ENCODE data around the gene ZNF354C.
"Not testable (repeated sequence)": the region's sequence is repeated elsewhere in the genome, so short reads cannot be mapped to it uniquely, and the experiment has no call there.

ZNF354C gene

DNA sequence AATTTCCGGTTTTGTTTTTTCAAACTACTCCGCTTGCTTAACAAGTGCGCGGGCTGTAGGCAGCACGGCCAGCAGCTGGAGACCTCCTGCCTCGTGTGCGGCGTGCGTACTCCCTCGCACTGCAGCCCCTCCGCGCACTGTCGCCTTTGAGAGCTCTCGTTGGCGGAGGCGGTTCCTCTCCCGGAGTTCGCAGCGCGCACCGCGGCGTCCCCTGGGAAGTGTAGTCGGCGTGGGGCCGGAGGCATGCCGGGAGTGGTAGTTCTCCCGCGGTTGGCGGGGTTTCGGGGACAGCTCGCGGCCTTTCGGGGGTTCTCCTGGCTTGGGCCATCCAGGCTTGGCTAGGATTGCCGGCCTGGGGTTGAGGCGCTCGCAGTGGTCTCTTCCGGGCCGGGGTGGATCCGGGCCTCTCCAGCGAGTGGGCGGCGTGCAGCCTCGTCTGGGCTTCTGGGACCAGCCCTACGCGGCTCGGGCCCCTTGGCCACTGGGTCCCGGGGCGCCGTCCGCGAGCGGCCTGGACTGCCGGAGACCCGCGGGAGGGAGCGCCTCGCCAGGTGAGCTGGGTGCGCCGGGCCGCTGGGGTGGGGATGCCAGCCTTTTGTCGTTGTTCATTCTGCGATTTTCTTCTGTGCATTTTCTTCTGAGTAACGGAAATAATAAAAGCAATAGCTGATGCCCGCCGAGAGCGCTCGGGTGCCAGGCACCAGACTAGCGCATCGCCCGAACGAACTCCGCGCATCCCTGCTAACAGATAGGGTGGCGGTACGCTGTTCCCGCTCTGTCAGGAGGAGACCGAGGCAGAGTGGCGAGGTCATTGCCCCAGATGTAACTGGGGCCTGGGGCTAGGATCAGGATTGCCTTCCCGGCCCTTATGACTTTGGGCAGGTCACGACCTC lies at the start of gene ZNF354C:
Gene ZNF354C (plus strand): TSS at position 258 of the 893 bp plus-strand sequence. CDS start 1,696 bp downstream, outside the sequence.
- DNase-seq (ENCODE audit: low read depth), result peak; percentile 65

DNA sequence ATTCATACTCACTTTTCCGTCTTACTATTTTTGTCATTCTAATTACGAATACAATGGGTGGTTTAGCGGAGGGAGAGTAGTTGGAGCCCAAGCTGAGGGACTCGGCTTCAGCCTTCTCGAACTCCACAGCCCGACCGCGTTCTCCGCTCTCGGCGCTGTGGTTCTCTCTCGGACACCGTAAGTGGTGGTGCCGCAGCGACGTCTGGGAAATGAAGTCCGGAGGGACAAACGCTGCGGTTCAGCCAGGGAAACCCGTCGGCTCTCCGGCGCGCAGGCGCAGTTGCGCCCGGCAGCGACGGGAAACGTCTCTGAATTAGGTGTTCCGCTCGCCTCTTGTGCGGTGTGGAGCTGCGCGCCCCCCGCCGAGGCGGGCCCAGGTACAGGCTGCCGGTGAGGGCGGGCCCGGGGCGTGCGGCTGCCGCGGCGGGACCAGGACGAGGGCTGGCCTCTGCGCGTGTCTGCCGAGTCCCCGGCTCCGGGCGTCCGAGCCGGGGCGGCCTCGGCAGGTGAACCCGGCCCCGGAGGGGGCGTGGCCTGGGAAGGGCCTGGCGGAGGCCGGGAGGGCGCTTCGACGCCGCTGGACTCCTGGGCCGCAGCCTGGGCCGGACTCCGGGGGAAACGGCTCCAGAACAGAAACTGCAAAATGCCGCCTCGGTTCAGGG lies 36.5 kb upstream of the ZNF354C start, which contains the start of gene ZNF879:
Gene ZNF879 (plus strand): TSS at position 277 of the 662 bp plus-strand sequence. CDS start 1,201 bp downstream, outside the sequence.
- DNase-seq (ENCODE audit: low read depth), result peak; percentile 84

DNA sequence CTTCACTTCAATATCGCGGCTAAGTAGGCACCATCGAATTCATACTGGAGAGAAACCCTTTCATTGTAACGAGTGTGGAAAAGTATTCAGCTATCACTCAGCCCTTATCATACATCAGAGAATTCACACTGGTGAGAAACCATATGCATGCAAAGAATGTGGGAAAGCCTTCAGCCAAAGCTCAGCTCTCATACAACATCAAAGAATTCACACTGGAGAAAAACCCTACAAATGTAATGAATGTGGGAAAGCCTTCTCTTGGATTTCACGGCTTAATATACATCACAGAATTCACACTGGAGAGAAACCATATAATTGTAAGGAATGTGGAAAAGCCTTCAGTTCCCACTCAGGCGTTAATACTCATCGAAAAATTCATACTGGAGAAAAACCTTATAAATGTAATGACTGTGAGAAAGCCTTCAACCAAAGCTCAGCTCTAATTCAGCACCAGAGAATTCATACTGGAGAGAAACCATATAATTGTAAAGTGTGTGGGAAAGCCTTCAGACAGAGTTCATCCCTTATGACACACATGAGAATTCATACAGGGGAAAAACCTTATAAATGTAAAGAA lies 27.1 kb upstream of the ZNF354C start:
- DNase-seq (ENCODE audit: low read depth), result no peak

DNA sequence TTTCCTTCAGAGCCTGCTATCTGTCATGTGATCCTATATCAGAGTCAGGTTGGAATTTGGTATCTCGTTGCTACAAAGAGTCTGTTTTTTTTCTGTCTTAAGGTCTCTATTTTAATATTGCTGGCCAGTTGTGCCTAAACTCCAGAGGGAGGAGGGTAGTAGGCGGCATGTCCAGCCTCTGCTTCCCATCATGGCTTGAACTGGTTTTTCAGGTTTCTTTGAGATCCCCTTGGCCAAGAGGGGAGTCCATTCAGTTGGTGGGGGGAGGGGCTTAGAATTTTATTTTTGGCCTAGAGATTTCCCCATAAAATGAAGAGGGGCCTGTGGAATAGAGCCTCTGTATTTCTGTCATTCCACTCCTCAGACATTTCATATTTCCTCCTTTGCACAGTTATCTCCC lies 15.4 kb upstream of the ZNF354C start:
- DNase-seq (ENCODE audit: low read depth), result no peak

DNA sequence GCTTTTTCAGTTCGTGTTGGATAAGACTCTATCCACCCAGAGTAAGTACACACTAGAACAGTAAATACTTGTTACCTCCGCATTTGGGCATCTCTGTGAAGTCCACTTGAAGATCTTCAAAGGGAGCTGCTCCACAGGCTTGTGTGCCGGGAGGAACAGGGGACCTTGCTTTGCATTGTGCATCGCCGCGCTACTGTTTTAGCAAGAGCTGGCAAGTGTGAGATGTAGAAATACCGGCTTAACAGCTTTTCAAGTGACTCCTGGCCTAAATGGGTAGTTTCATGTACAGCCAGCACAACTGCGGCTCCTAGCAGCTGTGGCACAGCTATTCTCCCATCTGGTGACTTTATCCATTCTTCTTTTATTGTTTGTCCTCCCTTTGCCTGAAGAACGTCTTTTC lies 8.4 kb upstream of the ZNF354C start:
- DNase-seq (ENCODE audit: low read depth), result no peak

DNA sequence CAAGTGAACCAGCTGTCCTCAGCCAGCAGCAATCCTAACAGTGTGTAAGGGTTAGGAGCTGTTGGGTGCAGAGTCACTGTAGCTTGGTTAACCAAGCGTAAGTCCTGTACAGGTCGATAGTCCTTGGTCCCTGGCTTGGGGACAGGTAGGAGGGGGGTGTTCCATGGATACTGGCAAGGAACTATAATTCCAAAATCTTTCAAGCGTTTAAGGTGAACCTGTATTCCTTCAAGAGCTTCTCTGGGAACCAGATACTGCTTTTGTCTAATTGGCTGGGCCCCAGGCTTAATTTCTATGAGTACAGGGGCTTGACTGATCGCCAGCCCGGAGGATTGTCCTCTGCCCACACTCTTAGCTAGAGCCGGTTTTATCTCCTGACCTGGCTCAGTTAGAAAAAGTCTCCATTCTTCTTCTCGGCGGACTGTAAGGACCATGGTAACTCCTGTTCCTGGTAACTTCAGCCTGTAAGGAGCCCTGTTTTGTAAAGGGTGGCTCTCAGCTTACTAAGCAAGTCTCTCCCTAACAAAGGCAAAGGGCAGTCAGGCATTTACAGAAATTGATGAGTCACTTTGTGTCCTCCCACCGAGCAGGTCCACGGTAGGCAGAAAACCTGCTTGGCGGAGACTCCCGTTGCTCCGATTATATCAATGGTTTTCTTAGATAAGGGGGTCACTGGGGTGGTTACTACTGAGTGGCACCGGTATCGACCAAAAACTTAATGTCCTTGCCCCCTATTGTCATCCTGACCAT lies 6.0 kb upstream of the ZNF354C start:
- no peak for DNase-seq (ENCODE audit: low read depth)

DNA sequence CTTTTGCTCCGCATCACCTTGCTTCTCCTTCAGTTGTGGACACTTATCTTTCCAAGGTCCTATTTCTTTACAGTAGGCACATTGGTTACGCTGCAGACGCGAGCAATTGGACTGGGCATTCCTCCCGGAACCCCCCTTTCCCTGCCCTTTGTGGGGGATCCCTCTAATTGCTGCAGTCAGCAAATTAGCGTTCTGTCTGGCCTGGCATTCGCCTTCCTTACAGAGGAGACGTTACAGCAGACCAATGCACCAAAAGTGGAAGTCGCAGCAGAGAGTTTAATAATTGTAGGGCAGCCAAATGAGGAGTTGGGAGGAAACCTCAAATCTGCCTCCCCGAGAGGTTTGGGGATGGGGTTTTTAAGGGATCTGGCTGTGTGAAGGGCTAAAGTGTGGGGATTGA lies 5.3 kb upstream of the ZNF354C start:
- DNase-seq (ENCODE audit: low read depth), result no peak

DNA sequence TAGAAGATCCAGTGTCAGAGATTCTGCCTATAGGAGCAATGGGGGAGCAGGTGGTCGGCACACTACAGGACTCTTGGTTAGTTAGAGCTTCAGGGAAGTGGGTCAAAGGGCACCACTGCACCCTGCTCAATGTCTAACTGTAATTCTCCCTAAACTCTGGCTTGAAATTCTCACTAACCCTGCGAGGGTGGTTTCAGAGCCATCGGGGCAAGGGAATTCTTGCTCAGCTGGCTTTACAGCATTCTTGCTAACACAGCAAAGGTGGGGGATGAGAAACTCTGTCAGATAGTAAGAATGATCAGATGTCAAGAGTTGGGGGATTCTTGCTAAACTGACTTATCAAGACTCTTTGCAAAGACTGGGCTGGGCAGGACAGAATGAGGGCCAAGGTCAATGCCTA lies 4.7 kb upstream of the ZNF354C start:
- DNase-seq (ENCODE audit: low read depth), result no peak

DNA sequence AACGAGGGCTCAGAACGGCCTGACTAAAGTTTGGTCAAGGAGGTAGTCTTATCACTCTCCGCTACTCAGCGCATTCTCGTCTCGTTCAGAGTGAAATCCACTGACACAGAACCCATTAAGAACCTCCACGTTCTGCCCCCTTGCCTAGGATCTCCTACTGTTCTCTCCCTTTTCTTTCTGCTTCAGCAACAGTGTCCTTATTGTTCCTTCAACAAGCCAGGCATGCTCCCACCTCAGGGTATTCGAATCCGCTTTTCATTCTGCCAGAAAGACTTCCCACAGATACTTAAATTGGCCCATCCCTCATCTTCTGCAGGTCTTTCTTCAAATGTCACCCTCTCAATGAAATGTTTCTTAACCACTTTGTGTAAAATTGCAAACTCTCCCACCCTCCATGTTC lies 4.3 kb upstream of the ZNF354C start:
- DNase-seq (ENCODE audit: low read depth), result no peak

DNA sequence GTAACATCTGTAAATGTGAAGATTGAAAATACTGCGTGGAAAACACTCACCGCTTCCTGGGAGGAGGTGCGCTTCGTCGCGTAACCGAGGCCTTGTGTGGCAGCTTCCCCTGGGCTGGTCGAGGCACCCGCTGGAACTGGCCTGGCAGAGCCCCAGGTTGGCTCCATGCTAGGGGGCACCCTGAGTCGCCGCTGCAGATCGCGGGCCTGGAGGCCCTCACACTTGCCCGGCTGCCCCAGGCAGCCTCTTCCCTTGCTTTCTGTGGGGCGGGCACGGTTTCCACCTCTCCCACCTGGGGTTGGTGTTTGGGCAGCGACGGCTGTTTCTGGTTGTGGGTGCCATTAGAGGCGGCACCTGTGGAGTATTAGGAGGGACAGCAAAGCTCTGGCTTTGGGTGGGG lies 852 bp downstream of the ZNF354C start:
- no peak for DNase-seq (ENCODE audit: low read depth)

DNA sequence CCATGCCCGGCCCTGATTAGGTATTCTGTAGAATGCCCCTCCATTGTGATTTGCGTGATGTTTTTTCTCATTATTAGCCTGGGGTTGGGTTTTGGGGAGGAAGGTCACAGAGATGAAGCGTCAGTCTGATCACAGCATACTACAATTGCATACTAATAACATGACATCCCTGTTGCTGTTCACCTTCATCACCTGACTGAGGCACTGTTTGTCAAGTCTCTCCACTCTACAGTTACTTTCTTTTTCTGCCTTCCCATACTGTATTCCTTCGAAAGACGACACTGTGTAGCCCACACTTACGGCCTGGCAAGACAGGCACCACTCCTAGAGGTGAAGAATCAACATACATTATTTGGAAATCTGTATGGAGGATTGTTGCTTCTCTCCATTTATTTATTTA lies 5.5 kb downstream of the ZNF354C start:
- no peak for DNase-seq (ENCODE audit: low read depth)

DNA sequence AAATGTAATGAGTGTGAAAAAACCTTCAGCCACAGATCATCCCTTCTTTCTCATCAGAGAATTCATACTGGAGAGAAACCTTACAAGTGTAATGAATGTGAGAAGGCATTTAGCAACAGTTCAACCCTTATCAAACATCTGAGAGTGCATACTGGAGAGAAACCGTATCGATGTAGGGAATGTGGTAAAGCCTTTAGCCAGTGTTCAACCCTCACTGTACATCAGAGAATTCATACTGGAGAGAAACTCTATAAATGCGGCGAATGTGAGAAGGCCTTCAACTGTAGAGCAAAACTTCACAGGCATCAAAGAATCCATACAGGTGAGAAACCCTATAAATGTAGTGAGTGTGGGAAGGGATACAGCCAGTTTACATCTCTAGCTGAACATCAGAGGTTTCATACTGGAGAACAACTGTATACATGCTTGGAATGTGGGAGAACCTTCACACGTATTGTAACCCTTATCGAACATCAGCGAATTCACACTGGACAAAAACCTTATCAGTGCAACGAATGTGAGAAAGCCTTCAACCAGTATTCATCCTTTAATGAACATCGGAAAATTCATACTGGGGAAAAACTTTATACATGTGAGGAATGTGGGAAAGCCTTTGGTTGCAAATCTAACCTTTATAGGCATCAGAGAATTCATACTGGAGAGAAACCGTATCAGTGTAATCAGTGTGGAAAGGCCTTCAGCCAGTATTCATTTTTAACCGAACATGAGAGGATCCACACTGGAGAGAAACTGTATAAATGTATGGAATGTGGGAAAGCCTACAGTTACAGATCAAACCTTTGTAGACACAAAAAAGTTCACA lies 19.2 kb downstream of the ZNF354C start:
- no peak for DNase-seq (ENCODE audit: low read depth)

DNA sequence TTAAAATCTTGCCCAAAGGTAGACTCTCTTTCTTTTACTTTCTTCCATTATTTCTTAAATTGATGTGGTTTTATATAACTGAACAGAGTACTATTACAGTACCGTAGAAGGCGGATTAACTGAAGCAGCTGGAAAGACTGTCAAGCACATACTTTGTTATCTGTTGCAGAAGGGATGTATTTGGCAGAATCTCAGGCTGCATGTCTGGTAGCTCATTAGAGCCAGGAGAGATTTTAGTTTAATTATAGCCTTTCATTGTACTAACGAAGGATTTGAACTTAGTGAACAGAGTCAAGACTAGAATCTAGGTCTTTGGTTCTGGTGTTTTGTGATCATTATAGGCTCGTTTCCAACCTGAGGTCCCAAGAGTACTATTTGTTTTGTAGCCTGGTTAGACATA lies 20.6 kb downstream of the ZNF354C start:
- DNase-seq (ENCODE audit: low read depth), result no peak

DNA sequence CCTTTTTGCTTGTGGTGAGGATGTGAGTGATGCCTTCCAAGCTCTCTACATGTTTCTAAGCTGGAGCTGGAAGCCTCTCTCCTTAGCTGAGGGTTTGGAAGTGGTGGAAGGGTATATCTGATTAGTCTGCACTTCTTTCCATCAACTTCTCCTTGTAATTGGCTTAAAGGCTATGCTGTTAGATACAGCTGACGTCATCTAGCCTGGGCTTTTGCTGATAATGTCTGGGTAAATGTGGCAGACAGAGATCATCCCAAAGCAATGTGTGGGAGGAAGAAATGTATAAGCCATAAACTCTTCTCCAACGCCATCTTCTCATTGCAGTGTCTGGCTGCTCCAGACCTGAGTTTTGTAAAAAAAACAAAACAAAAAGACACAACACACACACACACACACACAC lies 29.3 kb downstream of the ZNF354C start:
- DNase-seq (ENCODE audit: low read depth), result no peak

DNA sequence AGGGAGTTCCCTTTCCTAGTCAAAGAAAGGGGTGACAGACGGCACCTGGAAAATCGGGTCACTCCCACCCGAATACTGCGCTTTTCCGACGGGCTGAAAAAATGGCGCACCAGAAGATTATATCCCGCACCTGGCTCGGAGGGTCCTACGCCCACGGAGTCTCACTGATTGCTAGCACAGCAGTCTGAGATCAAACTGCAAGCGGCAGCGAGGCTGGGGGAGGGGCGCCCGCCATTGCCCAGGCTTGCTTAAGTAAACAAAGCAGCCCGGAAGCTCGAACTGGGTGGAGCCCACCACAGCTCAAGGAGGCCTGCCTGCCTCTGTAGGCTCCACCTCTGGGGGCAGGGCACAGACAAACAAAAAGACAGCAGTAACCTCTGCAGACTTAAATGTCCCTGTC lies 41.1 kb downstream of the ZNF354C start:
- not testable (repeated sequence) for DNase-seq (ENCODE audit: low read depth)

DNA sequence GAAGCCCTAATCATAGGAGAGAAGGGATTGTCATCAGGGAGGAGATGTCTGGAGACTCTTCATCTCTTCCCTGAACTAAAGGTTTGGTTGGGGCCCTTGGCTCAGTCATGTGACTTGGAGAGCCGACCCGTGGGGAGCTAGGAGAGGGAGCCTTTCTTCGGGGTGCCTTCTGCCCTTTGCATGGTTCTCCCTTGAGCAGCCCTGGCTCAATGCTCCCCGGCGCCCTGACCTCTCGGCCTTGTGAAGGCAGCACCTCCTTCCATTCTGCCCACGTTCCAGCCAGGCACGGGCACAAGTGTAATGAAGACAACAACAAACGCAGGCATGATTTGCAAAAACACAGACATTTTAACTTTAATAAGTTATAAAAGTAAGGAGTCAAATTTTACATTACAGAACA lies 50.4 kb downstream of the ZNF354C start:
- DNase-seq (ENCODE audit: low read depth), result no peak

DNA sequence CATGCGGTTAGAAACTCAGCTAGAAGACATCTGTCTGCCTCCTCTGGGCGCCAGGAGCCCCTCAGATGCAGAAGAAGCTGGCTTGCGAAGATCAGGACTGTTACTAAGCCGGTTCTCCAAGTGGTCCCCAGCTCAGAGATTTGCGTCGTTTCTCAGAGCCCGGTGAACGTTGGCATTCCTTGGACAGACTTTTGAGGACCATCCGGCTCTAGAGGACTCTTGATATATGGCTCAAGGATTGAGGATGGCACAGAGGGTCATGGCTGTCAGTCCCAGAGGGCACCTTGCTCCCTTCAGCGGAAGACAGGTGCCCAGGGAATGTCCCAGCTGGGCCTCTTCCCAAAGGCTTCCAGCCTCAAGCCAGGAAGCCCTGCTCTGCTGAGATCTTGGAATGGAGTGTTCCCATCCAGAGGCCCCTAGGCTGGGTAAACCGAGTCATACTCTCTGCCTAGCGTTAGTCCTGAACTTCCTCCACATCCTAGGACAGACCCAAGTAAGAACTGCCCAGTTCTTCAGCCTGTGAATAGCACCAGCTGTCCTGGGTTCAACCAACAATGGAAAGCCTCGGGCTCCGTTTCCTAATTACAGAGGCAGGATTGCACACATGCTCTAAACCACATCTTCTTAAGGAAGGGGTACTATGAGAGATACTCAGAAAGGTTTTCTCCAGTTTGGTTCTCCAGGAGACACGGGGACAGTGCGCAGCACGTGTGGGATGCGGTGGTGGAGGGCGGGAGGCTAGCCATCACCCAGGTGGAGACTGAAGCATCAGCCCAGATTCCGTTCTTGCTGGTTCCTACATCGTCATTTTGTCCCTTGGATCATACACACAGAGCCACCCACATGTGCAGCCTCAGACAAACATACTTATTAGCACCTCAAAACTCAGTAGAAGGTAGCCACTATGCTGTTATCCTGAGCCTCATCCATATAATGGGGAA lies 51.4 kb downstream of the ZNF354C start:
- no peak for DNase-seq (ENCODE audit: low read depth)

DNA sequence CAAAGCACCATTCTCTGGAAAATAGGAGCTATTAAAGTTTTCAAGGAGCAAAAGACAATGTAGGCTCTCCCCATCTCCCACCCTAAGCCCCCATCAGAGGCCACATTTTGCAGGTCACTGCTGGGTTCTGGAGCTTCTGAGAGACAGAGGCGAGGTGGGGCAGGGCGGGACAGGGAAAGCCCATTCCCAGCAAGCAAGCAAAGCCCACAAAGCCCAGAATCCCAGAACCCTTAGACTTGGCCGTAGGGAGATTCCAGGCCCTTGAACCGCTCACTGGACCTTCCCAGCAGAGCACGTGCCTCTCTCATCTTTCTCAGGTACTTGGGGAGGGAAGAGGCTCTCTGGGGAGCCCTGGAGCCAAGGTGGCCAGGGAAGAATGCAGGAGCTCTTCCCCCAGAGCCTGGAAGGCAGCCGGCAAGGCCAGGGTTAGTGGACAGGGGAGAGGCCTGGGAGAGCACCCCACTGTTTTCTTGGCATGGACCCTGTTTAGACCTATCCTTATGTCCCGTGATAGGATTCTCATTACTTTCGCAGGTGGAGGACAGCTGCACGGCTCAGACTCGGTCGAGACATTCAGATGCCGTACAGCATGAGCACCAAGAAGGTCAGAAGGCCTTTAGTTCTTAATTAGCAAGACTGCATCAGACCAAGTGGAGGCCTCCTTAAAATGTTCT lies 52.4 kb downstream of the ZNF354C start:
- no peak for DNase-seq (ENCODE audit: low read depth)

DNA sequence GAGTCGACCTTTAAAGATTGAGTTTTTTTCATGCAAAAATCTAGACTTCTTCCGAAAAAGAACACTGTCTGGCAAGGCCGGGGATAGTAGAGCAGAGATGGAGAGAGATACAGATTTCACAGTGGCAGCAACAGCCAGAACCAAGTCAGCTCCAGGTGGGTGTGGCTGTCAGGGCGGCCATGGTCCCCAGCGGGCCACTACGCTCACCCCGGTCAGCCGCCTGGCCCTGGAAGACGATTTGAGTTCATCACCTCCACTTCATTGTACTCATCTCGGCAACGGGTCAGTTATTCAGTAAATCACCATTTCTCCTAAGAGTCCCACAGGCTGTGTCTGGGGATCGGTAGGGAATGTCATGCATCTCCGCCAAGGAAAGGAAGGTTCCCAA lies 53.0 kb downstream of the ZNF354C start:
- DNase-seq (ENCODE audit: low read depth), result no peak

All from stimulated activated CD8-positive, alpha-beta memory T cell treated with anti-CD3 and anti-CD28 coated beads, Interleukin-15, amount 100 ng/mL, for 24 hours (primary cell).